Gastroesophageal sphincter (tissue), 4 donors: ENCODE measurements around the gene ZNF83. TPM values are rescaled to one million over a fixed set of nuclear protein-coding genes. Genes with fewer than 3 reads are reported as not detected.
"Not testable (repeated sequence)": the region's sequence is repeated elsewhere in the genome, so short reads cannot be mapped to it uniquely, and the experiment has no call there.

Experiments used
- ATAC-seq: fragments of 150-250 bp; one replicate; pipeline ENCODE4 v1.9.1; 2016; ENCODE audit warnings: mild to moderate bottlenecking, moderate library complexity
- H3K27ac ChIP-seq, 4 donors: fragments of 200-600 bp; sonication (generic) in 3 of 4; 1 replicate in 3 of 4; 2 replicates in 1 of 4; pipeline ENCODE4 v1.5.1; 2016 to 2019
- H3K27me3 ChIP-seq: fragments of 200-600 bp; sonication (generic); one replicate; pipeline ENCODE4 v1.5.1; 2019
- H3K36me3 ChIP-seq, 2 donors: fragments of 200-600 bp; sonication (generic); one replicate each; pipeline ENCODE4 v1.5.1; 2019; ENCODE audit warnings: control low read depth in 1 of 2
- H3K4me1 ChIP-seq, 3 donors: fragments of 200-600 bp; sonication (generic); 1 replicate in 2 of 3; 2 replicates in 1 of 3; pipeline ENCODE4 v1.5.1; 2016 to 2019; ENCODE audit warnings: control low read depth in 2 of 3
- H3K4me3 ChIP-seq, 2 donors: fragments of 200-600 bp; sonication (generic); one replicate each; pipeline ENCODE4 v1.5.1; 2019; ENCODE audit warnings: mild to moderate bottlenecking in 1 of 2, moderate library complexity in 1 of 2
- H3K9me3 ChIP-seq, 3 donors: fragments of 200-600 bp; sonication (generic); one replicate each; pipeline ENCODE4 v1.5.1; 2017 to 2019; ENCODE audit warnings: control low read depth in 2 of 3
- EP300 ChIP-seq: sonication (generic); formaldehyde crosslinking; IDR thresholded peaks from one replicate; pipeline ENCODE4 v1.6.1; 2017; ENCODE audit warnings: antibody characterized with exemption, mild to moderate bottlenecking
- POLR2A ChIP-seq, 2 donors: fragments of 450-650 bp; IDR thresholded peaks; one replicate each; pipeline ENCODE4 v1.6.1; 2017; ENCODE audit warnings: antibody characterized with exemption in 2 of 2, mild to moderate bottlenecking in 2 of 2, moderate library complexity in 1 of 2
- POLR2AphosphoS5 ChIP-seq: sonication (generic); formaldehyde crosslinking; IDR thresholded peaks from one replicate; pipeline ENCODE4 v1.6.1; 2017; ENCODE audit warnings: antibody characterized with exemption
- WGBS, 2 donors: methylation state at CpG; one replicate each; pipeline ENCODE4 v1.1.5; 2018; ENCODE audit warnings: low coverage in 1 of 2; 5-methylcytosine and 5-hydroxymethylcytosine counted together
- total RNA-seq, 4 donors: library from RNA; depleted of rRNA; stranded (reverse); fragments of >200 nt; gene quantifications; one replicate each; pipeline ENCODE4 v1.1.0, GENCODE V29; 2016
- TF ChIP-seq, protein P1 (sequence below), 4 experiments: fragments of 200-600 bp in 2 of 4; fragments of 450-650 bp in 2 of 4; sonication (generic) in 1 of 4; IDR thresholded peaks; one replicate each; pipeline ENCODE4 v1.5.1; 2017 to 2019; ENCODE audit warnings: antibody characterized with exemption in 4 of 4, mild to moderate bottlenecking in 2 of 4, moderate library complexity in 2 of 4

ZNF83 gene
- total RNA-seq, 4 donors from 2014 or later = 30.3 to 99.3 (median 49.4) TPM

DNA sequence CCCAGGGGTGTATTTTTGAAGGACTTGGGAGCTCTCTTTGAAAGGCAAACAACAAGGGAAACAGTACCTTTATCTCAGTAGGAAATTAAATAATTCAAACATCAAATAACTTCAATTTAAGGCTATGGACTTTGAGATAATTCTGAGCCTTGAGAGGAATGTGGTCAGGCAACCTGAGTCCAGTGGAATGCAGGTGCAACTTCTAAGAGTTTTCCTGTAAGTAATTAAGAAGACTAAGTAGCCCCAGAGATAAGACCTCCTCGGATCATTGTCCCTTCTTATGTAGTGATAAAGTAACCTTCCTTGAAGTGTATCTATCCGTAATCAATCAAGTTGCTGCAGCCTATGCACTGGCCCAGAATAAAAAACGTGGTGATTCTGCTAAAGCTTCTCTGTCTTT is 38.9 kb downstream of the ZNF83 start:
- H3K4me1 ChIP-seq = peaks cover 0 to 24% (median 0%) of the 10 kb centered on the region in 3 donors
- H3K9me3 ChIP-seq = no peaks in the 10 kb centered on the region
- TF ChIP-seq POLR2AphosphoS5 (no peak), POLR2A (IDR thresholded peaks at IDR 0.05) (no peak), EP300 (no peak)
- TF ChIP-seq, protein P1, sequence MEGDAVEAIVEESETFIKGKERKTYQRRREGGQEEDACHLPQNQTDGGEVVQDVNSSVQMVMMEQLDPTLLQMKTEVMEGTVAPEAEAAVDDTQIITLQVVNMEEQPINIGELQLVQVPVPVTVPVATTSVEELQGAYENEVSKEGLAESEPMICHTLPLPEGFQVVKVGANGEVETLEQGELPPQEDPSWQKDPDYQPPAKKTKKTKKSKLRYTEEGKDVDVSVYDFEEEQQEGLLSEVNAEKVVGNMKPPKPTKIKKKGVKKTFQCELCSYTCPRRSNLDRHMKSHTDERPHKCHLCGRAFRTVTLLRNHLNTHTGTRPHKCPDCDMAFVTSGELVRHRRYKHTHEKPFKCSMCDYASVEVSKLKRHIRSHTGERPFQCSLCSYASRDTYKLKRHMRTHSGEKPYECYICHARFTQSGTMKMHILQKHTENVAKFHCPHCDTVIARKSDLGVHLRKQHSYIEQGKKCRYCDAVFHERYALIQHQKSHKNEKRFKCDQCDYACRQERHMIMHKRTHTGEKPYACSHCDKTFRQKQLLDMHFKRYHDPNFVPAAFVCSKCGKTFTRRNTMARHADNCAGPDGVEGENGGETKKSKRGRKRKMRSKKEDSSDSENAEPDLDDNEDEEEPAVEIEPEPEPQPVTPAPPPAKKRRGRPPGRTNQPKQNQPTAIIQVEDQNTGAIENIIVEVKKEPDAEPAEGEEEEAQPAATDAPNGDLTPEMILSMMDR (IDR thresholded peaks at IDR 0.05) = no peak
- WGBS, 2 donors = 64 to 76% methylated on average over 3 of the region's 3 CpGs
- ATAC-seq = no peak
- peaks cover 0 to 29% of the 10 kb centered on the region in 2 donors for H3K36me3 ChIP-seq
- no peak overlapping the region for H3K4me3 ChIP-seq
- no peak overlapping the region for H3K27ac ChIP-seq
- no peaks in the 10 kb centered on the region for H3K27me3 ChIP-seq

DNA sequence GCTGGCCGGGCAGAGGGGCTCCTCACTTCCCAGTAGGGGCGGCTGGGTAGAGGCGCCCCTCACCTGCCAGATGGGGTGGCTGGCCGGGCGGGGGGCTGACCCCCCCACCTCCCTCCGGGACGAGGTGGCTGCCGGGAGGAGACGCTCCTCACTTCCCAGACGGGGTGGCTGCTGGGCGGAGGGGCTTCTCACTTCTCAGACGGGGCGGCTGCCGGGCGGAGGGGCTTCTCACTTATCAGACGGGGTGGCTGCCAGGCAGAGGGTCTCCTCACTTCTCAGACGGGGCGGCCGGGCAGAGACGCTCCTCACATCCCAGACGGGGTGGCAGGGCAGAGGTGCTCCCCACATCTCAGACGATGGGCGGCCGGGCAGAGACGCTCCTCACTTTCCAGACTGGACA is 44.7 kb downstream of the ZNF83 start:
- ATAC-seq, H3K27ac ChIP-seq, H3K4me1 ChIP-seq, H3K27me3 ChIP-seq, H3K4me3 ChIP-seq, H3K9me3 ChIP-seq: not testable (repeated sequence)
- WGBS, 2 donors = no CpG with 5 or more reads among the region's 25 CpGs
- H3K36me3 ChIP-seq = peaks cover 0 to 55% of the 10 kb centered on the region in 2 donors

DNA sequence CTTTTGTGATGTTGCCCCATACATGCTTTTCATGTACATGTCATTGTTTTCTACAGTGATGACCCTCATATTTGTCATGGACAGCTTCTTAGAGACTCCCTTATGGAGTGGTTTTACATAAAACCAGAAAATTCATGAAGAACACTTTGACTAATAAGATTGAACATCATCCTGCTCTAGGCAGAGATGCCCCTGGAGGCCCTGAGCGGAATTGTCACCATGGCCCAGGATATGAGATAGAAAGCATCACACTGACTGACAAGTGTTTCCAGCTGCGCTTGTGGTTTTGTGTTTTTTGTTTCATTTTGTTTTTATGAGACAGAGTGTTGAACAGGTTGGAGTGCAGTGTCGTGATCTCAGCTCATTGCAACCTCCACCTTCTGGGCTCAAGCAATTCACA is 45.9 kb downstream of the ZNF83 start:
- H3K36me3 ChIP-seq = peaks cover 0 to 57% of the 10 kb centered on the region in 2 donors
- 67 to 73% methylated on average over 3 of the region's 3 CpGs for WGBS, 2 donors

DNA sequence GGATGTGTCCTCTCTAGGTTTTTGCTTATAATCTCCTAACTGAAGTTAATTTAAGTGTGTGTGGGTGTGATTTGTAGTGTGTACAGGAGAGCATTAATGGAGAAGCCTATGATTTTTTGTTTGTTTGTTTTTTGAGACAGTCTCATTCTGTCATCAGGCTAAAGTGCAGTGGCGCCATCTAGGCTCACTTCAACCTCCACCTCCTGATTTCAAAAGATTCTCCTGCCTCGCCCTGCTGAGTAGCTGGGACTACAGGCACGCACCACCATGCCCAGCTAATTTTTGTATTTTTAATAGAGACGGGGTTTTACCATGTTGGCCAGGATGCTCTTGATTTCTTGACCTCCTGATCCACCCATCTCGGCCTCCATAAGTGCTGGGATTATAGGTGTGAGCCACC is 47.4 kb downstream of the ZNF83 start:
- Histone ChIP-seq H3K9me3 (no peaks in the 10 kb centered on the region), H3K27me3 (no peaks in the 10 kb centered on the region), H3K4me3 (no peak overlapping the region), H3K27ac (no peak overlapping the region), H3K36me3 (peaks cover 0 to 52% of the 10 kb centered on the region in 2 donors), H3K4me1 (no peaks in the 10 kb centered on the region)
- 85 to 97% methylated on average over 5 of the region's 5 CpGs for WGBS, 2 donors
- TF ChIP-seq EP300 = no peak
- ATAC-seq = no peak

More for the DNA sequence above, 45.9 kb downstream of the ZNF83 start:
- H3K9me3 ChIP-seq = no peaks in the 10 kb centered on the region
- TF ChIP-seq EP300 = no peak
- TF ChIP-seq, protein P1 (IDR thresholded peaks at IDR 0.05) = no peak
- TF ChIP-seq POLR2A (IDR thresholded peaks at IDR 0.05) = no peak
- TF ChIP-seq POLR2AphosphoS5 = no peak
- H3K4me3 ChIP-seq = no peak overlapping the region
- ATAC-seq = no peak
- H3K4me1 ChIP-seq = no peaks in the 10 kb centered on the region
- no peaks in the 10 kb centered on the region for H3K27me3 ChIP-seq
- H3K27ac ChIP-seq = no peak overlapping the region

DNA sequence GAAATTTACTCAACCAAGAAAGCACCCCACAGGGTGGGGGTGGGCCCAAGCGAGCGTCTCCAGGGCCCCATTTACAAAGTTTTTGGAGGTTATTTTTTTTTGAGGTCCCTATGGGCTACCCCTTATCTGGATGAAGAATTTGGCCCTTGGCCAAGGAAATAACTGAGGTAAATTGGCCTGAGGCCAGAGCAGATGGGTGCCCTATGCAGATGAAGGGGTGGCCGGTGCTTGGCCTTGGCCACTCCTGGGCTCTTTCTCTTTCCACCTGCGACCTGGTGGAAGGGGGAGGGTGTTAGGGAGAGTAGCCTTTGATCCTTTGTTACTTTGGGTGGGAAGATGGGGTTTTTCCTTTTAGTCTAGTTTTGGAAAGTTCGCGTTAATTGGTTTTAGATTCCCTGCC is 52.6 kb downstream of the ZNF83 start:
- H3K27me3 ChIP-seq = no peaks in the 10 kb centered on the region
- peak overlapping the region in 1 of 2 donors; percentile 42 for H3K4me3 ChIP-seq
- WGBS, 2 donors = 81 to 96% methylated on average over 4 to 6 of the region's 6 CpGs
- TF ChIP-seq POLR2A (IDR thresholded peaks at IDR 0.05) = no peak
- TF ChIP-seq, protein P1 (IDR thresholded peaks at IDR 0.05) = no peak
- TF ChIP-seq EP300 = no peak
- TF ChIP-seq POLR2AphosphoS5 = no peak
- no peak for ATAC-seq
- H3K36me3 ChIP-seq = peaks cover 0 to 60% of the 10 kb centered on the region in 2 donors
- peak overlapping the region in 1 of 4 donors; percentile 62 for H3K27ac ChIP-seq
- no peaks in the 10 kb centered on the region for H3K9me3 ChIP-seq
- H3K4me1 ChIP-seq = peaks cover 0 to 11% (median 0%) of the 10 kb centered on the region in 3 donors

DNA sequence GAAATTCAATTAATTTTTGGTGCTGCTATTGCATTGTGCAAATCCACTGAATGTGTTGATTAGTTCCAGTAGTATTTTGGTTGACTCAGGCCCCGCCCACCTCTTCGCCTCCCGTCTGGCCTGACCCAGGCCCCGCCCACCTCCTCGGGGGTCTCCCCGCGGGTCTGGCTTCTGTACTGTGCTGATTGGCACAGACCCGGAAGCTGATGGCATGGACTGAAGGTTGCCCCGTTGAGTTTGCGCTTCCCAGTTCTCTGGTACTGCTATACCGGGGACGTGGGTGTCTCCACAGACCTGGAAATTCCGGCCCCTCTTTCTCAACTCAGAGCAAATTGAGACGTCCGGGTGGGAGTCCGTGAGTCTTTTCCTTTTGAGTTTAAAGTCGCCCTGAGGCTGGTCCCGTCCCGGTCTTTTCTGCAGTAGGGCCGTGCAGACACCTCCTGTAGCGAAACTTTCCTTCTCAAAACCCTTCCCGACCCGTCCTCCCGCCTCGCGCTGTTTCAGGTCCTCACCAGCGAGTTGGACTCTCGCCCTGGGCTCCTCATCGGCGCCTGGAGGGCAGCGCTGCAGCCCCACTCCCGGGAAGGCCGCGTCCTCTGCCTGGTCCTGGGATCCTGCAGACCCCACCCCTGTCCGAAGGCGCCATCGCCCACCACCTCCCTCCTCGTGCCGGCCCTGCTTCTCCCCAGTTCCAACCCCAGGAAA is 53.3 kb downstream of the ZNF83 start:
- H3K27ac ChIP-seq = peak overlapping the region in 1 of 4 donors; percentile 62
- H3K36me3 ChIP-seq = peaks cover 0 to 62% of the 10 kb centered on the region in 2 donors
- no peak for ATAC-seq
- peak overlapping the region in 1 of 2 donors; percentile 42 for H3K4me3 ChIP-seq
- TF ChIP-seq POLR2AphosphoS5 = no peak
- no peak for TF ChIP-seq POLR2A (IDR thresholded peaks at IDR 0.05)
- no peak for TF ChIP-seq EP300
- TF ChIP-seq, protein P1 (IDR thresholded peaks at IDR 0.05) = no peak
- H3K9me3 ChIP-seq = no peaks in the 10 kb centered on the region
- WGBS, 2 donors = 39 to 72% methylated on average over 11 to 20 of the region's 39 CpGs
- peaks cover 0 to 11% (median 0%) of the 10 kb centered on the region in 3 donors for H3K4me1 ChIP-seq
- no peaks in the 10 kb centered on the region for H3K27me3 ChIP-seq
